Cardiac muscle cell (in vitro differentiated cells and primary cell): ENCODE data around the gene DIPK1C. TPM values are rescaled to one million over a fixed set of nuclear protein-coding genes. Genes with fewer than 3 reads are reported as not detected.

Experiments
- DNase-seq, 2 donors: peaks; one replicate each; pipeline versions ENCODE4 v3.0.0 to v3.0.0-alpha.2; 2010 to 2017; ENCODE audit warnings: low read depth in 1 of 2, low spot score in 1 of 2
- H3K27ac ChIP-seq: fragments of 200-600 bp; sonication (generic); 2 replicates; pipeline ENCODE4 v1.5.1; 2016
- H3K27me3 ChIP-seq: fragments of 200-600 bp; sonication (generic); 2 replicates; pipeline ENCODE4 v1.6.0; 2016; ENCODE audit warnings: control low read depth
- H3K36me3 ChIP-seq: fragments of 200-600 bp; sonication (generic); 2 replicates; pipeline ENCODE4 v1.5.1; 2016; ENCODE audit warnings: control low read depth
- H3K4me1 ChIP-seq: fragments of 200-600 bp; sonication (generic); 2 replicates; pipeline ENCODE4 v1.8.1; 2017; ENCODE audit warnings: low read depth, mild to moderate bottlenecking, mixed run types
- H3K4me3 ChIP-seq: fragments of 200-600 bp; sonication (generic); 2 replicates; pipeline ENCODE4 v1.5.1; 2016; ENCODE audit warnings: mild to moderate bottlenecking
- H3K9me3 ChIP-seq: fragments of 200-600 bp; sonication (generic); 2 replicates; pipeline ENCODE4 v1.5.1; 2017; ENCODE audit warnings: low read depth, mild to moderate bottlenecking, control low read depth
- polyA plus RNA-seq: library from polyadenylated mRNA; unstranded; fragments of >200 nt; fragmentation: Nextera tagmentation; extraction: Ambion mirVana; gene quantifications from 2 replicates; pipeline ENCODE4 v1.2.1, GENCODE V29; 2016
- total RNA-seq: library from RNA; depleted of rRNA; stranded (reverse); fragments of >200 nt; gene quantifications from 2 replicates; pipeline ENCODE4 v1.2.3, GENCODE V29; 2016
- TF ChIP-seq, protein P1 (sequence below): IDR thresholded peaks from 2 replicates; pipeline ENCODE4 v1.5.1; 2012; ENCODE audit warnings: low read depth, mild to moderate bottlenecking, low read length

DIPK1C gene
- total and polyA plus RNA-seq, 2 experiments from 2014 or later, result not detected

DNA sequence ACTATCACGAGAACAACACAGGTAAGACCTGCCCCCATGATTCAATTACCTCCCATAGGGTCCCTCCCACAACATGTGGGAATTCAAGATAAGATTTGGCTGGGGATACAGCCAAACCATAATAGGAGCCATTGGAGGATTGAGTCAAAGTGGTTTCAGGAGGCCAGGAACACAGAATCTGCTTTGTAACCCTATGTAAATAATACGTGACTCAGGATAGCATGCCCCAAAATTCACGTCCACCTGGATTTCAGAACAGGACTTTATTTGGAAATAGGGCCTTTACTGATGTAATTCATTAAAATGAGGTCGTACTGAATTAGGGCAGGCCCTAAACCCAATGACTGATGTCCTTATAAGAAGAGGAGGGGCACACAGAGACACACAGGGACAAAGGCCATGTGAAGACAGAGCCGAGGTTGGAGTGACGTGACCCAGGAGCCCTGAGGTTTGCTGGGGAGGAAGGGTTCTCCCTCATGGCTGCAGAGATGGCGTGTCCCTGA is 23.1 kb upstream of the DIPK1C start:
- Histone ChIP-seq H3K27me3 (no peaks in the 10 kb centered on the region), H3K9me3 (no peaks in the 10 kb centered on the region), H3K4me1 (no peaks in the 10 kb centered on the region), H3K4me3 (no peak overlapping the region), H3K27ac (no peak overlapping the region), H3K36me3 (no peaks in the 10 kb centered on the region)
- no peak for DNase-seq
- TF ChIP-seq, protein P1, sequence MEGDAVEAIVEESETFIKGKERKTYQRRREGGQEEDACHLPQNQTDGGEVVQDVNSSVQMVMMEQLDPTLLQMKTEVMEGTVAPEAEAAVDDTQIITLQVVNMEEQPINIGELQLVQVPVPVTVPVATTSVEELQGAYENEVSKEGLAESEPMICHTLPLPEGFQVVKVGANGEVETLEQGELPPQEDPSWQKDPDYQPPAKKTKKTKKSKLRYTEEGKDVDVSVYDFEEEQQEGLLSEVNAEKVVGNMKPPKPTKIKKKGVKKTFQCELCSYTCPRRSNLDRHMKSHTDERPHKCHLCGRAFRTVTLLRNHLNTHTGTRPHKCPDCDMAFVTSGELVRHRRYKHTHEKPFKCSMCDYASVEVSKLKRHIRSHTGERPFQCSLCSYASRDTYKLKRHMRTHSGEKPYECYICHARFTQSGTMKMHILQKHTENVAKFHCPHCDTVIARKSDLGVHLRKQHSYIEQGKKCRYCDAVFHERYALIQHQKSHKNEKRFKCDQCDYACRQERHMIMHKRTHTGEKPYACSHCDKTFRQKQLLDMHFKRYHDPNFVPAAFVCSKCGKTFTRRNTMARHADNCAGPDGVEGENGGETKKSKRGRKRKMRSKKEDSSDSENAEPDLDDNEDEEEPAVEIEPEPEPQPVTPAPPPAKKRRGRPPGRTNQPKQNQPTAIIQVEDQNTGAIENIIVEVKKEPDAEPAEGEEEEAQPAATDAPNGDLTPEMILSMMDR, result no peak

DNA sequence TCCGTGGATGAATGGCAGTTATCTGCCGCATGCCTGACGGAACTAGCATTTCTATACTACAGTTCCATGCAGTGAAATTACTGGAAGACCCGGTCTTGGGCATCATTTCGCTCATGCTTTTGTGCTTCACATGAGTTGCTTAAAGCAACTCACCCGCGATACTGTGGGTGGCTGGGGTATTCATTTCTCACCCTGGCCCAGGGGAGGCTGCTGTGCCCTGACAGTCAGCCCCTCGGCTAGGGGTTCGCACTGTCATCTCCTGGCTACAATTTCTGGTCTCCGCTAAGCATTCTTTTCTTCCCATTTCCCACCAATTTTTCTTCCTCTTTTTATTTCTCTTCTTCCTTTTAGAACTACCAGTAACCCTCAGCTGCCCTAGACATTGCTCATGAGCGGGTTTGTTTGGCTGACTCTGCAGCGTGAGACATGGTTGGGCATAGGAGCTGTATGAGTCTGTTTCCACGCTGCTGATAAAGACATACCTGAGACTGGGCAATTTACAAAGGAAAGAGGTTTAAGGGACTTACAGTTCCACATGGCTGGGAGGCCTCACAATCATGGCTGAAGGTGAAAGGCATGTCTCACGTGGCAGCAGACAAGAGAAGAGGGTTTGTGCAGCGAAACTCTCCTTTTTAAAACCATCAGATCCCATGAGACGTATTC is 22.5 kb upstream of the DIPK1C start:
- Histone ChIP-seq H3K36me3 (no peaks in the 10 kb centered on the region), H3K27me3 (no peaks in the 10 kb centered on the region), H3K27ac (no peak overlapping the region), H3K9me3 (no peaks in the 10 kb centered on the region), H3K4me3 (no peak overlapping the region), H3K4me1 (no peaks in the 10 kb centered on the region)
- TF ChIP-seq, protein P1, result no peak
- DNase-seq, result no peak

DNA sequence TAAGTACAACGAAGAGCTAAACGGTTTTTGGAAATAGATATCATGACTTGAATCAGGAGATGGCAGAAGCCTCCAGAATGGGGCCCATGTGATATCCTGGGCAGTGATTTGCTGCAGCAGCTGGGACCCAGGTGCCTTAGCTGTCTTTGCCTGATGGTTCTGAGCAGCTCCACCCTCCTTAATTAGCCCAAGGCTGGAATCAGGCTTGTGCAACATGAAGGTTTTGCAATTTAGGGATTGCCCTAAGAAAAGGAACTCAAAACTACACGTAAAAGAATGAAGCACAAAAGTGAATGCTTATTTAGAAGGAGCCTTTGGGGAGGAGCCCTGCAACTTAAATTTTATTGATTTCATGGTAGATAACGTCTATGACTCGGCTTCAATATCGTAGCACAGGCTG is 21.8 kb upstream of the DIPK1C start:
- no peaks in the 10 kb centered on the region for H3K4me1 ChIP-seq
- H3K27ac ChIP-seq, result no peak overlapping the region
- no peaks in the 10 kb centered on the region for H3K9me3 ChIP-seq
- no peak overlapping the region for H3K4me3 ChIP-seq
- no peak for DNase-seq
- H3K27me3 ChIP-seq, result no peaks in the 10 kb centered on the region
- TF ChIP-seq, protein P1, result no peak
- H3K36me3 ChIP-seq, result no peaks in the 10 kb centered on the region

DNA sequence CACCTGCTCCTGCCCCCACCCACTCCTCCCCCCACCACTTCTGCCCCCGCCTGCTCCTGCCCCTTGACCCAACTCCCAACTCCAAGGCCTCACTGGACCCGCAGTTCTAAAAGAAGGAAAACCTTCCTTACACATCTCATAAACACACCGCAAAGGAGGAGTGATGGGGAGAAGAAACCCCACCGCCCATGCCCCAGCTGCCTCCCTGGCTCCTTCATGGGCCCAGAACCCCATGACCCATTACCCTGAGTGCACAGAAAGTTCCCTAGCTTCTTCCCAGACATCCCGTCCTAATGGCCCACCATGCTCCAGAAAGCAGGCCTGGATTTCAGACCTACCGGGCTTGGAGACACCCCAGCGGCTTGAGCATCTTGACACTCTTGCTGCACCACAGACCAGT is 21.2 kb upstream of the DIPK1C start:
- no peaks in the 10 kb centered on the region for H3K9me3 ChIP-seq
- no peaks in the 10 kb centered on the region for H3K27me3 ChIP-seq

DNA sequence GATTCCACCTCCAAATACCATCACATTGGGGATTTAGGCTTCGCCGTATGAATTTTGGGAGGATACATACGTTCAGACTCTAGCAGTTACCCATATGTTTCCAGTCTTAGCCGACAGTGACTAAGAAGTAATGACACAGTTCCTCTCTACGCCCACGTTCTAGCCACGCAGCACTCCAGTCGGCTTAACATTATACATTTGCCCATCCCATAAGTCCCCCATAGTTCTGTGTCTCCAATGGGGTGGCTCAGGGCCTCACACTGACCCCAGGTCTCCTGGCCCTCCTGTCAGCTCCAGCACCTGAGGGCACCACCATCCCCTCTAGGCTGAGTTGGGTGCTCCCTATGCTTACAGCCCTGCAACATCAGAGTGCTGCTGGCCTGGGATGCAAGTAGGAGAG is 20.7 kb upstream of the DIPK1C start:
- H3K36me3 ChIP-seq, result no peaks in the 10 kb centered on the region
- H3K4me1 ChIP-seq, result no peaks in the 10 kb centered on the region
- H3K27ac ChIP-seq, result no peak overlapping the region
- H3K27me3 ChIP-seq, result no peaks in the 10 kb centered on the region
- no peak for DNase-seq
- H3K9me3 ChIP-seq, result no peaks in the 10 kb centered on the region
- TF ChIP-seq, protein P1, result no peak
- H3K4me3 ChIP-seq, result no peak overlapping the region

More for the DNA sequence above, 21.2 kb upstream of the DIPK1C start:
- H3K4me1 ChIP-seq, result no peaks in the 10 kb centered on the region
- H3K4me3 ChIP-seq, result no peak overlapping the region
- DNase-seq, result no peak
- no peaks in the 10 kb centered on the region for H3K36me3 ChIP-seq
- H3K27ac ChIP-seq, result no peak overlapping the region
- TF ChIP-seq, protein P1, result no peak
